Fibroblast of the conjunctiva (primary cell): ENCODE results near the gene GPR26.
"Not testable (repeated sequence)": the region's sequence is repeated elsewhere in the genome, so short reads cannot be mapped to it uniquely, and the experiment has no call there.

Experiments
- DNase-seq: peaks from one replicate; pipeline ENCODE4 v3.0.0-alpha.2; 2010; ENCODE audit warnings: low read depth

GPR26 gene

DNA sequence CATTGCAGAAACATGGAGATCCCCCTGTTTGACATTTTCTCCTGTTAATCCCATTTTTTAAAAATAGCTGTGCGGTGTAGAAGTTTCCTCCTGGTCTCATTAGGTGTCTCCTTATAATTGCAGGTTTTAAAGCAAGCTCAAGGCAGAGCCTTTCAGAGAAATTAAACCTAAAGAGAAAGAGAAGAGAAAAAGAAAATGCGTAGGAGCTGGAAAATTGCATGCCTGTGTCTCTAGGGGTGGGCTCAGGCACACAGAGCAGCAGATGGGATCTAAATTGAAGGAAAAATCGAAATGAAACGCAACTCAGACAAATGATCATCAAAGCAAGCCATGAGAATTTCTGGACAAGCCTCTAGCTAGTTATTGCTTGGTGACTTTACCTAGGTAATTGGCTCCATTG lies 40.1 kb downstream of the GPR26 start:
- no peak for DNase-seq

DNA sequence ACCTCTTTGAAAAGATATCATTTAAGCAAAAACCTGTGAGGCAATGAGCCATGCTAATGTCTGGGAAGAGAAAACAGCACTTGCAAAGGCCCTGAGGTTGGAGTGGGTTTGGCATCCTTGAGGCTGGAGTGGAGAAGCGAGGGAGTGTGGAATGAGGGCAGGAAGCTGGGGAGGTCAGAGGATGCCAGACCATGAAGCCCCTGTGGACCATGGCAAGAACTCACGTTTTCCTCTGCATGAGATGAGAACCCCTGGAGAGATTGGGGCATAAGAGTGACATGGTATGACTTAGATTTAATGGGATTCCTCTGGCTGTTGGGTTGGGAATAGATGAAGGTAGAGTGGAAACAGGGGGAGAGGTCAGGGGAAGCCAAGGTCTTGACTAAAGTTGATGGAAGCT lies 49.4 kb downstream of the GPR26 start:
- no peak for DNase-seq

DNA sequence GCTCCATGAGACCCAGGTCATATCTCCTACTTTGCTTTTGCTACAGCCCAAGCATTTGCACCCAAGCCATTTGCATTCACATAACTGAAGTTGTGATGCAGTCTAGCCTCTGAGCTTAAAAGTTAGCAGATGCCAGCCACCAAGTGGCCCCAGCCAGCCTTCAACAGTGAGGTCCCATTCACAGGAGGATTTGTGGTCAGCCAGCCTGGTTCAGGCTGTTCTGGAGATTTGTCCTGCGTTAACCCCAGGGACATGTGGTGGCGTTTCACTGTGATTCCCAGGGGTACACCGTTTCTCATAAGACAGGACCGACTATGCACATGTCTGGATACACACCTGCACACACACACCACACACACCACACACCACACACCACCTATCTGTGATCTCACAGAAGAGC lies 51.2 kb downstream of the GPR26 start:
- no peak for DNase-seq

GRCh38 chr10:123718544-123719060 lies 52.4 kb downstream of the GPR26 start:
- DNase-seq: no peak

DNA sequence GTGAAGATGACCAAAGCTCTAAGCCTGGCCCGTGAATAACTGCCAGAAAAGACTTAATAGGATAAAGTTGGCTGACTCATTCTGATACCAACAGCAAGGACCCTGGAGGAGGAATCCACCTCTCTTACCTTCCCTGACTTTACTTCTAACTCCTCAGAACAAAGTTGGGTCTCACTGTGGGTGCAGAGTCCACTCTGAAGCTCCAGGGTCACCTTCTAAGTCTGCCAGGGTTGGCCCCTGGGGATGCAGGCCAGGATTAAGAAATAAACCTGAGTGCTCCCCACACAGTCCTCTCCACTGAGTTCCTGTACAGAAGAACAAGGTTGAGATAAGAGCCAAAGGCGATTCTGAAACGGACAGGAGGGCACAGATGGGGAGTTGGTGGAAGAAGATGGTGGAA lies 54.4 kb downstream of the GPR26 start:
- no peak for DNase-seq

DNA sequence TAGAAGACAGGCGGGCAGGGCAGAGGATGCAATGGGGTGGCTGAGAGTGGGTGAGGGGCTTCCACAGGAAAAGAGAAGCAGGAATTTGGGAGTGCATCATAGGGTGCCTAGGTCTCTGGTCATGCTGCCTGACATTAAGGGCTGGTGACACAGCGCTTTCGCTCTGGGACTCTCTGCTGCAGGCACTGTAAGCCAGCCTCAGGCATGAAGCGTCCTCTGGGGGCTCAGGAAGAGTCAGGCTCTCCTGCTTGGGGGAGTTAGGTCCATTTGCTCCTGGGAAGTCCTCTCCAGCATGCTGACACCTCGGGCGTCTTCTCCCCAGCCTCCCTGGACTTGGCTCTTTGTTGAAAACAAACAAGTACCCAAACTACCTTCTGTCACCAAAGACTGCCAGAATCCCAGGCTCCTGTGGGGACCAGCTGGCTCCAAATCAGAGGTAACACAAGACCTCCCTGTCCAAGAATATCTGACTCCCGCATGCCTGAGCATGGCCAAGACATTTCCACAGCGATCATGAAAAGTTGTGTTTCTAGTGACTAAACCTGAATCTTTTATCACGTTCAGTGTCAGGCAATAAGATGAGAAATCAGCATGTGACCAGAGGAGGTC lies 55.4 kb downstream of the GPR26 start:
- no peak for DNase-seq

GRCh38 chr10:123722351-123722750 lies 56.2 kb downstream of the GPR26 start:
- DNase-seq: no peak

DNA sequence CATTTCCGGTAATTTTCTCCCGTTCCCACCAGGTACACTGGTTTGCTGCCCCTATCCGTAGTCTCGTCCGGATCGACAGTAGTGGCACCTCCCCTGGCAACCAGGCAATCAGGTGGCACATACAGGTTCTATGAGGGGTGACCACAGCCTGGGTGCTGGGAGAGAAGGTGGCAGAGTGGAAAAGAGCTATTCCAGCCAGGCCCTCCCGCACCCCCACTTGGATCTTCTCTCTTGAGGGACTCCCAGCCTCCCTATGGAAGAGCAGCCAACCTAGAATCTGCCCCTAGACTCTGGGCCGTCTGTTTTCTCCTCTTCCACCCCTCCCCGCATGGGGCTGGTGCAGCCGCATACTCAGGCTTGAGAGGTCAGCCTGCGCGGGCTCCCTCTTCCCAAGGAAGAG lies 58.6 kb downstream of the GPR26 start:
- no peak for DNase-seq

GRCh38 chr10:123726381-123726780 lies 60.2 kb downstream of the GPR26 start:
- DNase-seq: no peak

DNA sequence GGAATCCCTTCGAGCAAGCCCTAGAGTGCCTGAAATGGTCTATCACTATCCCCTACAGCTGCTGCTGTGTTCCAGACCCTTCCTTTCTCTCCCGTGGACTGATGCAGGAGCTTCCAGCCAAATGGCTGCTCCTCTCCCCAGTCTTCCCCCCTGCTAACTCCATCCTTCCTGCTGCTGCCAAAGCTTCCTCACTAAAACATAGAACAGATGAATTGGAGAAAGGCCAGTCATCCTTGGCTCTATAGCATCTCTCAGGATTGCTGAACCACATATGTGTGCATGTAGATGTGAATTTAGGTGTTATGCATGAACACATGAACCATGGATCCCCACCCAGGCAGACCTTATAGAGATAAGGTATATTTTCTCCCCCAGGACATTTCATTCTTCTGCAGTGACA lies 60.7 kb downstream of the GPR26 start:
- no peak for DNase-seq

DNA sequence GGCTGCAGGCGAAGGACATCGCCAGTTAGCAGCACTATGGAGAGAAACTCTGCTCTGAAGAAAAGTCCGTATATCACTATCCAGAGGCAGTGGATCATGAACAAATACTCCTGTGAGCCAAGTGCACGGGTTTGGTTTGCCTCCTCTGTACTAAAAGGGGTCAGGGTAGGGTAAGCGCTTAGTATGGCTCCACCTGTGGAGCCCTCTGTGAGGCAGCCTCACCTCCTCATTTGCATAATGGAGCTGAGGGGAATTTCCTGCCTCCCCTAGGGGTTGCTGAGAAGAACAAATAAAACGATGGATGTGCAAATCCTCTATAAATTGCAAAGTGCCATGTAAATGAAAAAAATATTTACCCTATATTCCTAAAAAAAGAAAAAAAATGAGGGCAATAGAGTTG lies 63.4 kb downstream of the GPR26 start:
- DNase-seq: no peak

DNA sequence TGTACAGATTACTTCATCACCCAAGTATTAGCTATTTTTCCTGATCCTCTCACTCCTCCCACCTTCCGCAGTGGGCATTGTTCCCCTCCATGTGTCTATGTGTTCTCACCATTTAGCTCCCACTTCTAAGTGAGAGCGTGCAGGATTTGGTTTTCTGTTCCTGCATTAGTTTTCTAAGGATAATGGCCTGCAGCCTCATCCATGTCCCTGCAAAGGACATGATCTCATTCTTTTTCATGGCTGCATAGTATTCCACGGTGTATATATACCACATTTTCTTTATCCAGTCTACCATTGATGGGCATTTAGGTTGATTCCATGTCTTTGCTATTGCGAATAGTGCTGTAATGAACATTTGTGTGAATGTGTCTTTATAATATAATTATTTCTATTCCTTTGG lies 70.8 kb downstream of the GPR26 start:
- DNase-seq: not testable (repeated sequence)

- DNase-seq: no peak
These were observed 75.0 kb downstream of the GPR26 start for GRCh38 chr10:123741146-123741545.

DNA sequence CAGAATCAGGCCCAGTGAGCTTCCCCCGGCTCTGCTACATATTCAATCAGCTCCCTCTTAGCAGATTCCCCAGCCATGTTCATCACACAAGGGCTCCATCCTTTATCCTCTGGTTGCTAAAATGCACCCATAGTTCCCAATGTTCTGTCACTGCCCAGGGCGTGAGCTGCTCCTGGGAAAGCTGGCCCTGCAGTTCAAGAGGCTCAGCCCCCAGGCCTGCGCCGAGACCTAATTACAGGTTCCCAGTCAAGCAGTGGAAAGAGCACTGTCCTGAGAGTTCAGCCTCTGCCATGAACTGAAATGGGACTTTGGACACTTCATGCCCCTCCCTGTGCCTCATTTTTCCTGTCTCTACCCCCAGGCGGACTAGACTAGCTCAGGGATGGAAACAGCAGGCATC lies 75.6 kb downstream of the GPR26 start:
- no peak for DNase-seq

GRCh38 chr10:123742751-123743440 lies 76.7 kb downstream of the GPR26 start:
- no peak for DNase-seq

DNA sequence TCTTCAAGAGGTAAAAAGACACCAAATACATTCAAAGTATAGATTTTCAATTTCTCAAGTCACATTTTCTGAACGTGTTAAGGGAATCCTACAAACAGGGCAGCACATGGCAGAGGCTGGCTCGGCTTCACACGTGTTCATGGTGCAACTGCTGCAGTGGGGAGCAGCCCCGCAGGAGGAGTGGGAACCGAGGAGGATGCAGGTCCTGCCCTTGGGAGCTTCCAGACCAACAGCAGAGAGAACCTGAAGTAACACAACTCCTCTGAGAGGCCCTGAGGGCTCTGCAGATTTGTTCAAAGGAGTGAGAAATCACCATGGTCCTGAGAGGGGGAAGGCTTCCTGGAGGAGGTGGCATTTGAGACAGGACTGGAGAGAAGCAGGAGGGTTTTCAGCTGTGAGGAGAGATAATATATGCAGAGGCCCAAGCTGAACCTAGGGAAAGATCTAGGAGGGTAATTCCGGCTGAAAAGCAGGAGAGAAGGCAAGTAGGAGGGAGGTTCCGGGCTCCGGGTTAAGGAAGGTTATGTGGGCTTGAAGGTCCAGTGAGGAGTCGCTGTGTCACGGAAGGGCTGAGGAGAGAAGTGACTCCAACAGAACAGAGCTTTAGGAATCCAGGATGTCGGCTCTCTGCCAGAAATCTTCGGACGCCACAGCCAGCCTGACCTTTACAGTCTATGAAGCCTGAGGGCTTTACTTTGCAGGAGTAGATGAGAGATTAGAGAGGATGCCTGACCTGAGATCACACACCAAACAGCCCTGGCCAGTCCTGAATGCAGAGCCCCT lies 77.5 kb downstream of the GPR26 start:
- no peak for DNase-seq

GRCh38 chr10:123744224-123744536 lies 78.0 kb downstream of the GPR26 start:
- no peak for DNase-seq
